Measurements from ENCODE around the gene DNMT3L. TPM values are rescaled to one million over a fixed set of nuclear protein-coding genes. Genes with fewer than 3 reads are reported as not detected.
A peak's percentile ranks its signal among the peaks of the same experiment; 100 is the strongest.
"Not testable (repeated sequence)": the region's sequence is repeated elsewhere in the genome, so short reads cannot be mapped to it uniquely, and the experiment has no call there.

Gene DNMT3L
- total and polyA plus RNA-seq, 9 donors, result not detected

- Histone ChIP-seq H3K4me3 (ENCODE audit: low read length) (no peak overlapping the region), H3K27me3 (ENCODE audit: control insufficient read depth, insufficient read depth, low read length) (peaks cover 29% of the 10 kb centered on the region), H3K27ac (ENCODE audit: low read length) (no peak overlapping the region), H3K4me1 (ENCODE audit: control insufficient read depth, insufficient read depth, low read length) (peaks cover 18% of the 10 kb centered on the region), H3K9me3 (replicated peaks; ENCODE audit: control insufficient read depth, low read depth, low read length) (no peaks in the 10 kb centered on the region), H3K36me3 (ENCODE audit: control insufficient read depth, insufficient read depth, low read length) (no peaks in the 10 kb centered on the region)
- 50% methylated on average over 22 of the region's 31 CpGs for WGBS (ENCODE audit: insufficient coverage)
- DNase-seq, result no peak
Measured at GRCh38 chr21:44286716-44287632, 25.3 kb upstream of the DNMT3L start.

GRCh38 chr21:44286086-44286715, 24.5 kb upstream of the DNMT3L start:
- H3K4me3 ChIP-seq (ENCODE audit: low read length), result no peak overlapping the region
- peaks cover 29% of the 10 kb centered on the region for H3K27me3 ChIP-seq (ENCODE audit: control insufficient read depth, insufficient read depth, low read length)
- no peaks in the 10 kb centered on the region for H3K9me3 ChIP-seq (replicated peaks; ENCODE audit: control insufficient read depth, low read depth, low read length)
- peaks cover 17% of the 10 kb centered on the region for H3K4me1 ChIP-seq (ENCODE audit: control insufficient read depth, insufficient read depth, low read length)
- H3K27ac ChIP-seq (ENCODE audit: low read length), result no peak overlapping the region
- DNase-seq, result no peak
- WGBS (ENCODE audit: insufficient coverage), result 46% methylated on average over 15 of the region's 21 CpGs
- no peaks in the 10 kb centered on the region for H3K36me3 ChIP-seq (ENCODE audit: control insufficient read depth, insufficient read depth, low read length)

DNA sequence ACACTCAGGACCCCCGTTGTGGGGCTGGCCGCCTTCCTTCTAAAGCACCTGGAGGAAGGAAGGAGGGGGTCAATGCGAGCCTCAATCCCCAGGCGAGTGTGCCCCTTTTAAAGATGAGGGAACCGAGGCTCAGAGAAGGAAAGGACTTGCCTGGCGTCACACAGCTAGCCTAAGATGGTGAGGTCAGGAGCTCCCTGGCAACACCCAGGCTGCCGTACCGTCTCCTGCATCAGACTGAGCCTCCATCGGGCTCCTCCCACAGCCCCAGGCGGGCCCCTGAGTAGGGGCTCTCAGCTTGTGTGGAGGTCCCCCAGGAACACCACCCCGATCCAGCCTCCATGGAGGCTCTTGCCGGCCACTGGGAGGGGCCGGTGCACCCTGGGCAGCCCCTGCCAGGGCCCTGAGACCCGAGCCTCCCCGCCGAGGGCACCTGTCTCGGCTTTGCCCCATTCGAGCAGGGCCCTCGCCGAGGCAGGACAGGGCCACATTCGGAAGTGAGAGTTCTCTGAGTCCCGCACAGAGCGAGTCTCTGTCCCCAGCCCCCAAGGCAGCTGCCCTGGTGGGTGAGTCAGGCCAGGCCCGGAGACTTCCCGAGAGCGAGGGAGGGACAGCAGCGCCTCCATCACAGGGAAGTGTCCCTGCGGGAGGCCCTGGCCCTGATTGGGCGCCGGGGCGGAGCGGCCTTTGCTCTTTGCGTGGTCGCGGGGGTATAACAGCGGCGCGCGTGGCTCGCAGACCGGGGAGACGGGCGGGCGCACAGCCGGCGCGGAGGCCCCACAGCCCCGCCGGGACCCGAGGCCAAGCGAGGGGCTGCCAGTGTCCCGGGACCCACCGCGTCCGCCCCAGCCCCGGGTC, 23.7 kb upstream of the DNMT3L start, which contains the start of gene AIRE:
AIRE (plus strand) TSS at position 739 of the 855 bp plus-strand sequence. CDS start 131 bp downstream, outside the sequence.
- Histone ChIP-seq H3K36me3 (ENCODE audit: control insufficient read depth, insufficient read depth, low read length) (no peaks in the 10 kb centered on the region), H3K4me1 (ENCODE audit: control insufficient read depth, insufficient read depth, low read length) (peaks cover 15% of the 10 kb centered on the region), H3K27ac (ENCODE audit: low read length) (no peak within 1 kb of the TSS), H3K9me3 (replicated peaks; ENCODE audit: control insufficient read depth, low read depth, low read length) (no peaks in the 10 kb centered on the region), H3K4me3 (ENCODE audit: low read length) (no peak within 1 kb of the TSS), H3K27me3 (ENCODE audit: control insufficient read depth, insufficient read depth, low read length) (peaks cover 29% of the 10 kb centered on the region)
- 20% methylated on average over 55 of the region's 56 CpGs for WGBS (ENCODE audit: insufficient coverage)
- DNase-seq, result no peak

DNA sequence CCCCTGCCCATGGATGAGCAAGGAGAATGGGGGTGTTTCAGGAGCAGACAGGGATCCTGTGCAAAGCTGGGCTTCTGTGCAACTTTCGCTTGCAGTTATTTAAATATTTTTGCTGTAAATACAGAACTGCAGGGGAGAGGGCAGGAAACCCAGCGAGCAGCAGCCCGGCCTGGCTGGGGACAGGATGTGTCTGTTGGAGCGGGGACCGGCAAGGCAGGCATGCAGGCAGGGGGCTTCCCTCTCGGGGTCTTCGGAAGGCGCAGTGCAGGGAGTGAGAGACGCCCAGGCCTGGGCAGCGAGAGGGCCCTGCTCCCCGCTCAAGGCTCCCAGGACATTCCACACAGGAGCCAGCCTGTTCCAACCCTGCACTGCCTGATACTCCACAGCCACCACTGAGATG, 22.3 kb upstream of the DNMT3L start:
- no peaks in the 10 kb centered on the region for H3K36me3 ChIP-seq (ENCODE audit: control insufficient read depth, insufficient read depth, low read length)
- peaks cover 29% of the 10 kb centered on the region for H3K27me3 ChIP-seq (ENCODE audit: control insufficient read depth, insufficient read depth, low read length)
- no peak overlapping the region for H3K27ac ChIP-seq (ENCODE audit: low read length)
- peaks cover 21% of the 10 kb centered on the region for H3K4me1 ChIP-seq (ENCODE audit: control insufficient read depth, insufficient read depth, low read length)
- no peak for DNase-seq
- no peak overlapping the region for H3K4me3 ChIP-seq (ENCODE audit: low read length)
- H3K9me3 ChIP-seq (replicated peaks; ENCODE audit: control insufficient read depth, low read depth, low read length), result no peaks in the 10 kb centered on the region
- 44% methylated on average over 6 of the region's 11 CpGs for WGBS (ENCODE audit: insufficient coverage)

DNA sequence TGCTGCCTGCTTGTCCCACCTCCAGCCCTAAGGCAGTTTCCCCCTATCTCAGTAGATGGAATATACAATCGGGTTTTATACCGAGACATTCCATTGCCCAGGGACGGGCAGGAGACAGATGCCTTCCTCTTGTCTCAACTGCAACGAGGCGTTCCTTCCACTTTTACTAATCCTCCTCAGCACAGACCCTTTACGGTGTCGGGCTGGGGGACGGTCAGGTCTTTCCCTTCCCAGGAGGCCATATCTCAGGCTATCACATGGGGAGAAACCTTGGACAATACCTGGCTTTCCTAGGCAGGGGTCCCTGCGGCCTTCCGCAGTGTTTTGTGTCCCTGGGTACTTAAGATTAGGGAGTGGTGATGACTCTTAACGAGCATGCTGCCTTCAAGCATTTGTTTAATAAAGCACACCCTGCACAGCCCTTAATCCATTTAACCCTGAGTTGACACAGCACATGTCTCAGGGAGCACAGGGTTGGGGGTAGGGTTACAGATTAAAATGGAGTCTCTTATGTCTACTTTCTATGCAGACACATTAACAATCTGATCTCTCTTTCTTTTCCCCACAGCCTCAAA, 21.6 kb upstream of the DNMT3L start:
- not testable (repeated sequence) for H3K27ac ChIP-seq (ENCODE audit: low read length); H3K4me3 ChIP-seq (ENCODE audit: low read length); H3K9me3 ChIP-seq (replicated peaks; ENCODE audit: control insufficient read depth, low read depth, low read length); DNase-seq; H3K36me3 ChIP-seq (ENCODE audit: control insufficient read depth, insufficient read depth, low read length)
- Histone ChIP-seq H3K4me1 (ENCODE audit: control insufficient read depth, insufficient read depth, low read length) (peaks cover 21% of the 10 kb centered on the region), H3K27me3 (ENCODE audit: control insufficient read depth, insufficient read depth, low read length) (peaks cover 29% of the 10 kb centered on the region)
- 15% methylated on average over 2 of the region's 11 CpGs for WGBS (ENCODE audit: insufficient coverage)

DNA sequence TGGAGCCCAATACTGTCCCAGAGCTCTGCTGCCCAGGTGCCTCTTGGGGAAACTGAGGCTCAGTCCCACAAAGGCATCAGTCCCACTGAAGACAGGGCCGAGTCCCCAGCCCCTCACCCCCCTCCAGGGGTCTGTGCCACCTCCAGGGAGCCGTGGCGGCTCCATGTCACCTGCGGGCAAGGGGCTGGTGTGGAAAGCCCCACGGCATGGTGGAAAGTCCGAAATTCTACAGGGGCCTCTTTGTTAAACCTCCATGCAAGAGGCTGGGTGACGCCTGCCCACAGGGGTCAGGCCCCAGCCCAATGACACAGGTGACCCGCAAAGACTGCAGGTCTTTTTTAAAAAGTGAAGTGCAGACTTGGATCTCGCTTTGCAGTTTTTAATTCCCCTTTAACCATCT, 20.7 kb upstream of the DNMT3L start:
- WGBS (ENCODE audit: insufficient coverage), result 85% methylated on average over 6 of the region's 9 CpGs
- no peak overlapping the region for H3K27ac ChIP-seq (ENCODE audit: low read length)
- no peaks in the 10 kb centered on the region for H3K36me3 ChIP-seq (ENCODE audit: control insufficient read depth, insufficient read depth, low read length)
- H3K9me3 ChIP-seq (replicated peaks; ENCODE audit: control insufficient read depth, low read depth, low read length), result no peaks in the 10 kb centered on the region
- DNase-seq, result no peak
- peaks cover 26% of the 10 kb centered on the region for H3K27me3 ChIP-seq (ENCODE audit: control insufficient read depth, insufficient read depth, low read length)
- peaks cover 21% of the 10 kb centered on the region for H3K4me1 ChIP-seq (ENCODE audit: control insufficient read depth, insufficient read depth, low read length)
- no peak overlapping the region for H3K4me3 ChIP-seq (ENCODE audit: low read length)

GRCh38 chr21:44281801-44282200, 20.1 kb upstream of the DNMT3L start:
- Histone ChIP-seq H3K36me3 (ENCODE audit: control insufficient read depth, insufficient read depth, low read length) (no peaks in the 10 kb centered on the region), H3K27me3 (ENCODE audit: control insufficient read depth, insufficient read depth, low read length) (peaks cover 20% of the 10 kb centered on the region), H3K4me3 (ENCODE audit: low read length) (no peak overlapping the region), H3K27ac (ENCODE audit: low read length) (no peak overlapping the region), H3K4me1 (ENCODE audit: control insufficient read depth, insufficient read depth, low read length) (peaks cover 21% of the 10 kb centered on the region), H3K9me3 (replicated peaks; ENCODE audit: control insufficient read depth, low read depth, low read length) (no peaks in the 10 kb centered on the region)
- WGBS (ENCODE audit: insufficient coverage), result 91% methylated on average over 9 of the region's 9 CpGs
- DNase-seq, result no peak

DNA sequence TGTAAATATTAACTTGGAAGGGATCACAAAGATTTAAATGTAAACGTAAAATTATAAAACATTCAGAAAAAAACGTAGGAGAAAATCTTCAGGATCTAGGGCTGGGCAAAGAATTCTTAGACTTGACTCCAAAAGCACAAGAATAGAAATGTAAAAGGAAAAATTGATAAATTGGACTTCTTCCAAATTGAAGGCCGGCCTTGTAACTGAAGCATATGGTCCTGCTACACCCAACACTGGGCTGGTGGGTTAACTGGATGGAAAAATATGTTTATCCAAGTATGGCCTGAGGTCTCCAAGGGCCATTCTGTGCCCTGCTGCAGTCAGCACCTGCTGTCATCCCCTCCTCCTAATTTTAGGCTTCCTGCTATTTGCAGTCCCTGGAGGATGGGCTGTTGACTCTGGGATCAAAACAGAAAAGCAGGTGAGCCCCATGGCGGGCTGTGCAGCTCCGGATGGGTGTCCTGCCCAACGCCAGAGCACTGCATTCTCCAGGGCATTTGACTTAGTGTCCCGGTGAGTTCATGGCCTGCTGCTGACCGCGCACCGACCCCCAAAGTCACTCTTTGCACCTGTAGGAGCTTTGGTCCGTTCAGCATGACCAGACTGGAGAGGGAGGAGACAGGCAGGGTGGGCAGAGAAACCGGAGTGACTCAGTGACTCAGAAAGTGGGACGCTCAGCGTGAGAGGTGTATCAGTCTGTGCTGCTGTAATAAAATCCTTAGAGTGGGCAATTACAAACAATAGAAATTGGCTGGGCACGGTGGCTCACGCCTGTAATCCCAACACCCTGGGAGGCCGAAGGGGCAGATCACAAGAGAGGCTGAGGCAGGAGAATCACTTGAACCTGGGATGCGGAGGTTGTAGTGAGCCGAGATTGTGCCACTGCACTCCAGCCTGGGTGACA, 17.9 kb upstream of the DNMT3L start:
- H3K4me3 ChIP-seq (ENCODE audit: low read length), result no peak overlapping the region
- peaks cover 13% of the 10 kb centered on the region for H3K4me1 ChIP-seq (ENCODE audit: control insufficient read depth, insufficient read depth, low read length)
- no peaks in the 10 kb centered on the region for H3K36me3 ChIP-seq (ENCODE audit: control insufficient read depth, insufficient read depth, low read length)
- 67% methylated on average over 15 of the region's 19 CpGs for WGBS (ENCODE audit: insufficient coverage)
- no peak overlapping the region for H3K27ac ChIP-seq (ENCODE audit: low read length)
- DNase-seq, result peak; percentile 60
- no peaks in the 10 kb centered on the region for H3K9me3 ChIP-seq (replicated peaks; ENCODE audit: control insufficient read depth, low read depth, low read length)
- peaks cover under 1% of the 10 kb centered on the region for H3K27me3 ChIP-seq (ENCODE audit: control insufficient read depth, insufficient read depth, low read length)

DNA sequence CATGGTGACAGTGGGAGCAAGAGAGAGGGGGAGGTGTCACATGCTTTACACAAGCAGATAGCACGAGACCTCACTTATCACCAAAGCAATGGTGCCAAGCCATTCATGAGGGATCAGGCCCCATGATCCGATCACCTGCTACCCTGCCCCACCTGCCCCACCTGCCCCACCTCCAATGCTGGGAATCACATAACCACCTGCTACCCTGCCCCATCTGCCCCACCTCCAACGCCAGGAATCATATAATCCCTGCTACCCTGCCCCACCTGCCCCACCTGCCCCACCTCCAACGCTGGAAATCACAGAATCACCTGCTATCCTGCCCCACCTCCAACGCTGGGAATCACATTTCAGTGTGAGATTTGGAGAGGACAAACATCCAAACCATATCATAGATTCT, 13.3 kb upstream of the DNMT3L start:
- Histone ChIP-seq H3K27me3 (ENCODE audit: control insufficient read depth, insufficient read depth, low read length) (no peaks in the 10 kb centered on the region), H3K27ac (ENCODE audit: low read length) (no peak overlapping the region), H3K9me3 (replicated peaks; ENCODE audit: control insufficient read depth, low read depth, low read length) (no peaks in the 10 kb centered on the region), H3K4me1 (ENCODE audit: control insufficient read depth, insufficient read depth, low read length) (peaks cover 6% of the 10 kb centered on the region), H3K4me3 (ENCODE audit: low read length) (no peak overlapping the region), H3K36me3 (ENCODE audit: control insufficient read depth, insufficient read depth, low read length) (no peaks in the 10 kb centered on the region)
- DNase-seq, result no peak
- 76% methylated on average over 3 of the region's 5 CpGs for WGBS (ENCODE audit: insufficient coverage)

Data from muscle of leg (tissue), 11 donors.